Right lung (tissue), 5 donors: ENCODE measurements around the gene FAM187B. TPM values are rescaled to one million over a fixed set of nuclear protein-coding genes. Genes with fewer than 3 reads are reported as not detected.
A peak's percentile ranks its signal among the peaks of the same experiment; 100 is the strongest.
"Not testable (repeated sequence)": the region's sequence is repeated elsewhere in the genome, so short reads cannot be mapped to it uniquely, and the experiment has no call there.

Source experiments
- DNase-seq, 2 donors: peaks; one replicate each; pipeline ENCODE4 v3.0.0-alpha.2; 2013
- polyA plus RNA-seq, 5 donors: library from polyadenylated mRNA; unstranded; fragments of 120-200 nt; gene quantifications; one replicate each; pipeline versions ENCODE4 v1.2.1 to v1.2.3, GENCODE V29; 2013; ENCODE audit warnings: inconsistent platforms in 1 of 5, low replicate concordance in 1 of 5; ENCODE audit not compliant: insufficient read length in 5 of 5, insufficient read depth in 1 of 5

Gene FAM187B
- polyA plus RNA-seq, 5 donors, result 0.09 to 0.18 TPM; not detected in 3

DNA sequence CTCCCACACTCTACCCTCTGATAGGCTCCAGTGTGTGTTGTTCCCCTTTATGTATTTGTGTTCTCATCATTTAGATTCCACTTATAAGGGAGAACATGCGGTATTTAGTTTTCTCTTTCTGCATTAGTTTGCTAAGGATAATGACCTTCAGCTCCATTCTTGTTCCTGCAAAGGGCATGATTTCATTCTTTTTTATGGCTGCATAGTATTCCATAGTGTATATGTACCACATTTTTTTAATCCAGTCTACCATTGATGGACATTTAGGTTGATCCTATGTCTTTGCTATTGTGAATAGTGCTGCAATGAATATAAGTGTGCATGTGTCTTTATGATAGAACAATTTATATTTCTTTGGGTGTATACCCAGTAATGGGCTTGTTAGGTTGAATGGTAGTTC, 11.1 kb upstream of the FAM187B start:
- not testable (repeated sequence) for DNase-seq

- no peak for DNase-seq
Measured at GRCh38 chr19:35236638-35237400, 8.3 kb upstream of the FAM187B start.

- no peak for DNase-seq
Measured at GRCh38 chr19:35232912-35233311, 4.4 kb upstream of the FAM187B start.

DNA sequence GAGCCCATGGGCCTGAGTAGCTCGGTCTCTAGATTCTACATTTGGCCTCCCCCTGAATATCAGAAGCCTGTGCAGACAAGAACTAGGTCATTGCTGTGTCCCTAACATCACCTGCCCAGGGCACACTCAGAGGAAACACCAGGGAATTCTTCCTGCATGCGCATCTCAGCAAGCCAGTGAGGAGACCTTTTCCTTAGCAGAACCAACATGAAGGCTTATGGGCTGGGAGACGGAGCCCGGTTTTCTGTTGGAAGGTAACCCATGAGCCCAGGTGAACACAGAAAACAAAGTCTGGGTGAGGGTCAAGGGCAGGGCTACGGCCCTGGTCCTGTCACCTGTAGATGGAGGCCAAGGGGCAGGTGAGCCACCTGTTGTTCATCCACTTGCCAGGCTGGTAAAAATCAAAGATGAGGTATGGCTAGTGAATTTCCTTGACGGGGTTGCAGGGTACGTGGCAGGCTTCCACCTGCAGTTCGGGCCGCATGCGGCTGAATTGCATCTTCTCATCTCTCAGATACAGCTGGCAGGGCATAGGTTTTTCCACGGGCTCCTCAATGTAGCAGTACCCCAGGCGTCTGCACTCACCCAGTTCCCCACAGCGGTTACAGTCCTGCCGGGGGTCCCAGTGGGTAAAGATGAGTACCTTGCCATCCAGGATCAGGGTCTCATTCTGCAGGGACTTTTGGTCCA, 3.6 kb upstream of the FAM187B start:
- no peak for DNase-seq

DNA sequence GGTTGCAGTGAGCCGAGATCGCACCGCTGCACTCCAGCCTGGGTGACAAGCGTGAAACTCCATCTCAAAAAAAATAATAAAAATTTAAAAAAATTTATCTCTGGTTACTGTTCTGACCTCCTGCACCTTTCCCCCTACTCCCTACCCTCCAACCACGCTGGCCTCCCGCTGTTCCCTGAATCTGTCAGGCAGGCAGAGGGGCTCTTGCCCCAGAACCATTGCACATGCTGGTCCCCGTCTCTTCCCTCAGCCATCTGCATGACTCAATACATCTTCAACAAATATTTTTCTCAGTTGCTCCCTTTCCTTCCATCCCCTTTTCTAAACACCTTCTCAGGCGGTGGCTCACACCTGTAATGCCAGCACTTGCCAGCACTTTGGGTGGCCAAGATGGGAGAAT, 1.1 kb upstream of the FAM187B start:
- no peak for DNase-seq

DNA sequence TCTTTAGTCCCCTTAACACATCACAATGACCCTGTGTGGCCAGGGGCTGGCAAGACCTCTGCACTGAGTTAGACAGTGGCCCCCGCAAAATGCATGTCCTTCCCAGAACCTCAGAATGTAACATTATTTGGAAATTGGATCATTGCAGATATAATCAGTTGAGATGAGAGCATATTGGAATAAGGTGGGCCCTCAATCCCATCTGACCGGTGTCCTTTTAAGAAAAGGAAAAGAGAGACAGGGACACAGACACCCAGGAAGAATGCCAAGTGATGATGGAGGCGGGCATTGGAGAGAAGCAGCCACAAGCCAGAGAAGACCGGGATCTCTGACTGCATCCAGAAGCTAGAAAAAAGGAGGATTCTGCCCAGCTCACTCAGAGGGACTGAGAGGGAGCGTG, 1.8 kb downstream of the FAM187B start:
- no peak for DNase-seq

GRCh38 chr19:35225951-35226350, 2.6 kb downstream of the FAM187B start:
- DNase-seq, result no peak

- no peak for DNase-seq
Measured at GRCh38 chr19:35224681-35225571, 3.6 kb downstream of the FAM187B start.

DNA sequence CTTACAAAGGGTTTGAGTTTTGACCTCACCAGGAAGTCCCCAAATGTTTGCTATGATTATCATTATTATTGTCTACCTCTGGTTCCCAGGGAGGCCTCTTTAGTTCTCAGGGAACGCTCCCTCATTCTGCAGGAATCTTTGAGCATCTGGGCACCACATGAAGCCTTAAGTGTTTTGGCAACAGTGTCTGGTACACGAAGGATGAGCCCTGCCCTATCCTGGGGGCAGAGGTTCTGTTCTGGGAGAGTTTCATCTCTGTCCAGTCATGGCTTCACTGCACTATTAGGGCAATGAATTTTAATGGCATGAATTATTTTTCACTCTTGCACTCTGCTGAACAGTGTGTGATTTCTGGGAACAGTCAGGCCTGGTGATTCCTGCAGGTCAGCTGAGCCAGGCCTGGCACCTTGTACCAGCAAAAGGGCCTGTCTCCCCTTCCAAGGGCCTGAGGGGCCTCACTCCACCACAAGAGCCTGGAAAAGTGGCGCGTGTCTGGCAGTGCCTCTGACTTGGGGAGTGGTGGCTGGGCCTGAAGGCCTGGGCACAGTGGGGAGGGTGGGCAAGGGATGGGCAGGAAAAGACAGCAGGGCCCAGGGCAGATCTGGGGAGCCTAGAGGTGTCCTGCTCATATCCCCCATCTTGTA, 4.6 kb downstream of the FAM187B start:
- DNase-seq, result no peak

- DNase-seq, result no peak
Measured at GRCh38 chr19:35223084-35223790, 5.3 kb downstream of the FAM187B start.

DNA sequence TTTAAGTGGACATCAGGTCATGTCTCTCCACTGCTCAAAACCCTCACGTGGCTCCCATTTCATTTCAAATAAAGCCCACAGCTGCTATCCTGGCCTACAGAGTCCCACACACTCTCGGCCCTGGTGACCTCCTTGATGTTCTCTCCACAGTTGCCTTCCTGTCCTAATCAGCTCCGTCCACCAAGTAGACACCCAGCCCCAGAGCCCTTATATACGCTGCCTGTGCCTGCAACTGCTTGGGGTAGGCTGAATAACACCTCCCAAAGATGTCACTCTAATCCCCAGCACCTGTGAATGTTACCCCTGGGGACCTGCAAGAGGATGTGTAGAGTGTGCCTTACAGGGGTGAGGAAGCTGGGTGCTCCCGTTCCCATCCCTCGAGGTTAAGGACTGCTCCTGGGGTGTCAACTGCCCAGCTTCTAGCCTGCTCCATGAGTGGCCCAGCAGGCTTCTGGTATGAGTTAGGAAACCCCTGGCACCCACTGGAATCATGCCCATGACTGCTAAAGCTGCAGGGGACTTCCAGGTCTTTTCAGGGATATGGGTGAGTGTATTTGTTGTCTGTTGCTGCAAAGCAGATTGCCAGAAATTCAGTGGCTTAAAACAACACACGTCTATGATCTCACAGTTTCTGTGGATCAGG, 6.0 kb downstream of the FAM187B start:
- no peak for DNase-seq

DNA sequence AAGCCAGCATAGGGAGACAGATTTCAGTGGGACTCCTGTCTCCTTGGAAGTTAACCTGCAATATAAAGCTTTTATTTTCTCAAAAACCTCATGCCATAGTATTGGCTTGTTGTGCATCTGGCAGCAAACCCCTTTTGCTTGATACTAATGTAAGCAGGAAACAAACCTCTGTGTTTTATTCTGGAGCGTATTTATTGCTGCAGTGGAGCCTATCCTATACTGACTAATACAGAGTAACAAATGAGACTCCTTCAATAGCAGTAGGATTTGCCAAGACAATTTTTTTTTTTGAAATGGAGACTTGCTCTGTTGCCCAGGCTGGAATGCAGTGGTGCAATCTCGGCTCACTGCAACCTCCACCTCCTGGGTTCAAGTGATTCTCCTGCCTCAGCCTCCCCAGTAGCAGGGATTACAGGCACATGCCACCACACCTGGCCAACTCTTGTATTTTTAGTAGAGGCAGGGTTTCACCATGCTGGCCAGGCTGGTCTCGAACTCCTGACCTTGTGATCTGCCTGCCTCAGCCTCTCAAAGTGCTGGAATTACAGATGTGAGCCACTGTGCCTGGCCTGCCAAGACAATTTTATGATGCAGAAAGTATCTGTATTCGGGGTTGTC, 7.5 kb downstream of the FAM187B start:
- not testable (repeated sequence) for DNase-seq

GRCh38 chr19:35220315-35220921, 8.1 kb downstream of the FAM187B start:
- peak; percentile 43 to 50 for DNase-seq

DNA sequence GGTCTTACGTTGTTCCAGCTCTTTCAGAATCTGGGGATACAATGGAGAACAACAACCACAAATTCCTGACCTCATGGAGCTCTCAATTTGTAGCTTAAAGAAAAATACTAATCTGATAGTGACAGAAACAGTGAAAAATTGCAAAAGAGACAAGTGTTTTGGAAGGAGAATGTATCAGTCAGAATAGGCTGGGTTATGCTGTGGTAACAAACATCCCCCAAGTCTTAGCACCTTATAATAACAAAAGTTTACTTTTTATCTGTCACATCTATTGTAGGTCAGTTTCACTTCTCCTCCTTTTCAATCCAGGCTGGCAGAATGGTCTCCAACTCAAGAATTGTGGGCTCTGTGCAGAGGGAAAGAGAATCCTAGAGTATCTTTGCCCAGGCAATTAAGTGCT, 9.5 kb downstream of the FAM187B start:
- no peak for DNase-seq

DNA sequence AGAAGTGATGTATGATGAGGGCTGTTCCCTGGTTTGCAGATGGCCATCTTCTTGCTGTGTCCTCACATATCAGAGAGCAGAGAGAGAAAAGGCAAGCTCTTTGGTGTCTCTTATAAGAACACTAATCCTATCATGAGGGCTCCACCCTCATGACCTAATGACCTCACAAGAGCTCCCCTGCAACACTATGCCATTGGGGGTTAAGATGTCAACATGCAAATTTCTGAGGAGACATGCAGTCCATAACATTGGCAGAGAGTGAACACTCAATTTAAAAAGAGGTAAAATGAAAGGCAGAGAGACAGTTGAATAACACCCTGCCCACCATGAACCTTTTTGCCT, 10.9 kb downstream of the FAM187B start:
- DNase-seq, result no peak

DNA sequence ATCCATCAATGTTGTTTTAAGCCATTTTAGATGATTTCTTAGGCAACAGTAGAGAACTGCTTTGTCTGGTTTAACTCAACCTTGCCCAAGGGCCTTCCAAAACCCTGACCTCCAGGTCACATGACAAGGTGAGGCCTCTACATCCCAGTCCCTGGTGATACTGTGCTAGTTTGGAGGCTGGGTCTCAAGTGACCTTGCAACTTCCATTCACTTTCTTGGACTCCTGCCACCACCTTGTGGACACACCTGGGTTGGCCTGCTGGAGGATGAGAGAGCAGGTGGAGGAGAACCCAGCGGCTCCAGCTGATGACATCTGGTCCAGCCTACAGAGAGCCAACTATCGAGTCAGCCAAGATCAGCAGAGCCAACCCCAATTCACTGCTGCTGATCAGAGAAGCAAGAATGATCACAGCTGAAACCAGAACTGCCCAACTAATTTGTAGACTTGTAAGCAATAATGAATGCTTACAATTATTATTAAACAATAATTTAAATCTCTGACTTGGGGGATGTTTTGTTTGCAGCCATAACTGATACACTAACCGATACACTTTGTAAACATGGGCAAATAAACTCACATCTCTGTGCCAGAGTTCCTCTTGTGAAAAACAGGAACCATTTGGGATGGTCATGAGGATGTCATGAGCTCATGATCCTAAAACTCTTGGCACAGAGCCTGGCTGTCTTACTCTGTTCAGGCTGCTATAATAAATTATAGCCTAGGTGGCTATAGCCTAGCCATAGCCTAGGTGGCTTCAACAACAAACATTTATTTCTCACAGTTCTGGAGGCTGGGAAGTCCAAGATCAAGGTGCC, 11.5 kb downstream of the FAM187B start:
- no peak for DNase-seq

DNA sequence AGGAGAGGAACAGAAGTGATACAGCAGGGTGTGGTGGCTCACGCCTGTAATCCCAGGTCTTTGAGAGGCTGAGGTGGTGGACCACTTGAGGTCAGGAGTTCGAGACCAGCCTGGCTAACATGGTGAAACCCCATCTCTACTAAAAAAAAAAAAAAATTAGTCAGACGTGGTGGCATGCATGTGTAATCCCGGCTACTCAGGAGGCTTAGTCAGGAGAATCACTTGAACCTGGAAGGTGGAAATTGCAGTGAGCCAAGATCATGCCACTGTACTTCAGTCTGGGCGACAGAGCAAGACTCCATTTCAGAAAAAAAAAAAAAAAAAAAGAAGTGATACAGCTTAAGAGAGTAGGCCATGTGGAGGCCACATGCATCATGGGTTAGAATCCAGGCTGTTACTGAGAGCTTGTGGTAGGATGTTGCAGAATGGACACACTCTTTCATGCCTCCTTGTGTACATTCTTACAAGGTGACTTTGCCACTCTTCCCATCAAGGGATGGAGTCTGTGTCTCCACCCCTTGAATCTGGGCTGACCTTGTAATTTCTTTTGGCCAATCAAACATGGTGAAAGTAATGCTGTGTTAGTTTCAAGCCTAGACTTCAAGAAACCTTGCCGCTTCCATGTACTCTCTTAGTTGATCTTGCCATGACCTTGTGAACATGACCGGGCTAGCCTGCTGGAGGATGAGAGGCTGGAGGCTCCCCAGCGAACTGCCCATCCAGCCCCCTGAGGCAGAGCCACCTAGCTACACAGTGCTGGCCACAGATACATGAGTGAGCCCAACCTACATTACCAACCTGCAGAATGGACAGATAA, 12.3 kb downstream of the FAM187B start:
- no peak for DNase-seq

GRCh38 chr19:35214766-35215422, 13.6 kb downstream of the FAM187B start:
- DNase-seq, result no peak
